ENCODE measurements around the gene PTPRM. TPM values are rescaled to one million over a fixed set of nuclear protein-coding genes. Genes with fewer than 3 reads are reported as not detected.

Gene PTPRM
- total RNA-seq, 1 experiment from 2014 or later = 14.5 TPM

DNA sequence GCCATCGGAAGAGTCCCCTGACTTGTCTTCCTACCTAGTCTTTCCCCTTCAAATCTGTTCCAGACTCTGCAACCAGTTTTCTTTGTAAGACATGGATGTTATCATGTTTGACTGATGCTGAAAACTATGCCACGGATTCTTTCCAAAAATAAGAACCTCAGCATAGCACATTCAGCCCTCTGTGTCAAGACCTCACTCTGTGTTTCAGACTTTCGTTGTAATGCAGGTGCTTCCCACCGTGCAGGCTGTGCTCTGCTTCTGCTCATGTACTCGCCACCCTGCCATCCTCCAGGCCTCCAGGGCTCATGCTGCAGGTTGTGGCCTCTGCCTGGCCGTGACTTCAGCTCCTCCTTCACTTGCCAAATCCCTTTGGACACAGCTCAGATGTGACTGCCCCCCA lies 695.1 kb downstream of the PTPRM start:
- Histone ChIP-seq H3K9me2 (ENCODE audit: insufficient read depth) (no peaks in the 10 kb centered on the region), H3K27me3 (ENCODE audit: insufficient read depth, low read length) (no peaks in the 10 kb centered on the region), H3K9ac (ENCODE audit: low read length) (no peak overlapping the region), H4K20me1 (ENCODE audit: insufficient read depth) (no peaks in the 10 kb centered on the region), H3K4me1 (ENCODE audit: control insufficient read depth in 1 of 2, insufficient read depth in 2 of 2, low read length in 2 of 2) (peaks cover 5 to 7% of the 10 kb centered on the region in 2 experiments; a peak in 1 of 4 replicates), H3K79me2 (ENCODE audit: insufficient read depth, low read length) (no peaks in the 10 kb centered on the region), H3K27ac (ENCODE audit: low read depth, low read length) (no peak overlapping the region), H3K4me3 (replicated peaks in 1 of 2; ENCODE audit: low read depth in 1 of 2, low read length in 2 of 2) (no peak overlapping the region), H3K4me2 (ENCODE audit: low read length) (no peak overlapping the region), H2AFZ (ENCODE audit: low read depth, low read length, poor library complexity, severe bottlenecking) (no peak overlapping the region), H3K9me3 (ENCODE audit: control insufficient read depth in 1 of 2, insufficient read depth in 1 of 2, low read depth in 1 of 2, low read length in 2 of 2) (no peaks in the 10 kb centered on the region), H3K36me3 (ENCODE audit: control insufficient read depth in 1 of 2, insufficient read depth in 2 of 2, low read length in 2 of 2) (no peaks in the 10 kb centered on the region)
- ATAC-seq (no peak), DNase-seq (ENCODE audit: low read depth, low spot score) (no peak)
- ChIA-PET POLR2A (no interaction called here), RAD21 (ENCODE audit: low non-redundant PET in 1 of 2, low total read pairs in 2 of 2, uncharacterized antibody in 2 of 2, unreplicated experiment in 2 of 2) (no interaction called here), CTCF (no interaction called here)
- no peak for TF ChIP-seq ZNF274 (IDR thresholded peaks at IDR 0.05; ENCODE audit: low read depth, low read length)
- TF ChIP-seq POLR2A (IDR thresholded peaks at IDR 0.05; ENCODE audit: borderline replicate concordance, extremely low read depth, insufficient read depth, insufficient read length) = no peak
- no peak for TF ChIP-seq RAD21 (IDR thresholded peaks at IDR 0.05; ENCODE audit: low read depth)
- no peak for TF ChIP-seq SRF (IDR thresholded peaks at IDR 0.05; ENCODE audit: low read depth)
- no peak for TF ChIP-seq EZH2 (IDR thresholded peaks at IDR 0.05)
- TF ChIP-seq EZH2phosphoT487 (IDR thresholded peaks at IDR 0.05; ENCODE audit: borderline replicate concordance) = no peak
- no peak for TF ChIP-seq JUND (IDR thresholded peaks at IDR 0.05)
- TF ChIP-seq, protein P1, sequence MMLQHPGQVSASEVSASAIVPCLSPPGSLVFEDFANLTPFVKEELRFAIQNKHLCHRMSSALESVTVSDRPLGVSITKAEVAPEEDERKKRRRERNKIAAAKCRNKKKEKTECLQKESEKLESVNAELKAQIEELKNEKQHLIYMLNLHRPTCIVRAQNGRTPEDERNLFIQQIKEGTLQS (IDR thresholded peaks at IDR 0.05) = no peak
- TF ChIP-seq SIN3A (IDR thresholded peaks at IDR 0.05; ENCODE audit: low read depth) = no peak
- TF ChIP-seq, protein P2, sequence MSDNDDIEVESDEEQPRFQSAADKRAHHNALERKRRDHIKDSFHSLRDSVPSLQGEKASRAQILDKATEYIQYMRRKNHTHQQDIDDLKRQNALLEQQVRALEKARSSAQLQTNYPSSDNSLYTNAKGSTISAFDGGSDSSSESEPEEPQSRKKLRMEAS (IDR thresholded peaks at IDR 0.05) = no peak
- TF ChIP-seq POLR2AphosphoS5 (IDR thresholded peaks at IDR 0.05; ENCODE audit: low read depth, low read length) = no peak
- no TSS peak for BruUV-seq (replicated peaks)
- intact Hi-C loops (cut with micrococcal nuclease) = no loop called here

DNA sequence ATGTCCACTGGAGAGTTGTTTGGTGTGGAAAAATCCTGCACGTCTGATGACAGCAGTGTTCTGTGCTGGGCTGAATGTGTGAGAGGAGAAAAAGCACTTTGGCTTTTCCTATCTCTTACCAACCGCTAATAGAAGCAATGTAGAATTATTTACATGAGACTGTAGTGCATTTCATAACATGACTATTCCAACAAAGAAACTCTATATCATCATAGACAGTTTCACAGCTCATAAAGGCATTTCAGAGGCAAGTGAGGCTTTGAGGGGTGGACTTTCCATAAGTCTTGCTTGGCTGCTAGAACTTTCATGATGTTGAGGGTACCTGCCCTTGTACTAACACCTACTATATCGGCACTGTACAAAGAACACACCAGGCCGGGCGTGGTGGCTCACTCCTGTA lies 697.0 kb downstream of the PTPRM start:
- ATAC-seq (no peak), DNase-seq (ENCODE audit: low read depth, low spot score) (no peak)
- ChIA-PET CTCF (no interaction called here), RAD21 (ENCODE audit: low non-redundant PET in 1 of 2, low total read pairs in 2 of 2, uncharacterized antibody in 2 of 2, unreplicated experiment in 2 of 2) (no interaction called here), POLR2A (no interaction called here)
- Histone ChIP-seq H3K9me2 (ENCODE audit: insufficient read depth) (no peaks in the 10 kb centered on the region), H3K9me3 (ENCODE audit: control insufficient read depth in 1 of 2, insufficient read depth in 1 of 2, low read depth in 1 of 2, low read length in 2 of 2) (no peaks in the 10 kb centered on the region), H3K4me2 (ENCODE audit: low read length) (no peak overlapping the region), H3K27ac (ENCODE audit: low read depth, low read length) (no peak overlapping the region), H3K4me3 (replicated peaks in 1 of 2; ENCODE audit: low read depth in 1 of 2, low read length in 2 of 2) (no peak overlapping the region), H2AFZ (ENCODE audit: low read depth, low read length, poor library complexity, severe bottlenecking) (no peak overlapping the region), H3K79me2 (ENCODE audit: insufficient read depth, low read length) (no peaks in the 10 kb centered on the region), H3K27me3 (ENCODE audit: insufficient read depth, low read length) (no peaks in the 10 kb centered on the region), H3K9ac (ENCODE audit: low read length) (no peak overlapping the region), H3K36me3 (ENCODE audit: control insufficient read depth in 1 of 2, insufficient read depth in 2 of 2, low read length in 2 of 2) (no peaks in the 10 kb centered on the region), H3K4me1 (ENCODE audit: control insufficient read depth in 1 of 2, insufficient read depth in 2 of 2, low read length in 2 of 2) (peaks cover 5 to 7% of the 10 kb centered on the region in 2 experiments; a peak in 1 of 4 replicates), H4K20me1 (ENCODE audit: insufficient read depth) (no peaks in the 10 kb centered on the region)
- BruUV-seq (replicated peaks) = no TSS peak
- intact Hi-C loops (cut with micrococcal nuclease) = no loop called here
- TF ChIP-seq JUND (IDR thresholded peaks at IDR 0.05) (no peak), EZH2 (IDR thresholded peaks at IDR 0.05) (no peak), EZH2phosphoT487 (IDR thresholded peaks at IDR 0.05; ENCODE audit: borderline replicate concordance) (no peak), EGR1 (IDR thresholded peaks at IDR 0.05; ENCODE audit: low read depth) (no peak), CBX3 (IDR thresholded peaks at IDR 0.05; ENCODE audit: low read depth) (no peak), POLR2A (IDR thresholded peaks at IDR 0.05; ENCODE audit: borderline replicate concordance, extremely low read depth, insufficient read depth, insufficient read length) (no peak)
- TF ChIP-seq, protein P2 (IDR thresholded peaks at IDR 0.05) = no peak
- TF ChIP-seq, protein P3, sequence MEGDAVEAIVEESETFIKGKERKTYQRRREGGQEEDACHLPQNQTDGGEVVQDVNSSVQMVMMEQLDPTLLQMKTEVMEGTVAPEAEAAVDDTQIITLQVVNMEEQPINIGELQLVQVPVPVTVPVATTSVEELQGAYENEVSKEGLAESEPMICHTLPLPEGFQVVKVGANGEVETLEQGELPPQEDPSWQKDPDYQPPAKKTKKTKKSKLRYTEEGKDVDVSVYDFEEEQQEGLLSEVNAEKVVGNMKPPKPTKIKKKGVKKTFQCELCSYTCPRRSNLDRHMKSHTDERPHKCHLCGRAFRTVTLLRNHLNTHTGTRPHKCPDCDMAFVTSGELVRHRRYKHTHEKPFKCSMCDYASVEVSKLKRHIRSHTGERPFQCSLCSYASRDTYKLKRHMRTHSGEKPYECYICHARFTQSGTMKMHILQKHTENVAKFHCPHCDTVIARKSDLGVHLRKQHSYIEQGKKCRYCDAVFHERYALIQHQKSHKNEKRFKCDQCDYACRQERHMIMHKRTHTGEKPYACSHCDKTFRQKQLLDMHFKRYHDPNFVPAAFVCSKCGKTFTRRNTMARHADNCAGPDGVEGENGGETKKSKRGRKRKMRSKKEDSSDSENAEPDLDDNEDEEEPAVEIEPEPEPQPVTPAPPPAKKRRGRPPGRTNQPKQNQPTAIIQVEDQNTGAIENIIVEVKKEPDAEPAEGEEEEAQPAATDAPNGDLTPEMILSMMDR (IDR thresholded peaks at IDR 0.05 in 2 of 3, conservative IDR thresholded peaks at IDR 0.05 in 1 of 3; ENCODE audit: borderline replicate concordance in 1 of 3, insufficient read depth in 1 of 3, low read depth in 2 of 3, low read length in 2 of 3) = no peak

Data from HCT116 (cell line).